AG08396 (cell line): ENCODE data around the gene PDK2.

Experiments
- DNase-seq: peaks from one replicate; pipeline ENCODE4 v3.0.0; 2012; ENCODE audit warnings: low spot score, mixed read lengths

Gene PDK2

GRCh38 chr17:50079334-50080095 is 15.6 kb upstream of the PDK2 start:
- peak; percentile 64 for DNase-seq

GRCh38 chr17:50080096-50080480 is 15.1 kb upstream of the PDK2 start:
- DNase-seq: no peak

- no peak for DNase-seq
These were observed 14.3 kb upstream of the PDK2 start for GRCh38 chr17:50080827-50081226.

GRCh38 chr17:50081757-50082156 is 13.4 kb upstream of the PDK2 start:
- no peak for DNase-seq

GRCh38 chr17:50087246-50087911 is 7.8 kb upstream of the PDK2 start:
- peak; percentile 90 for DNase-seq

GRCh38 chr17:50087912-50088405 is 7.2 kb upstream of the PDK2 start:
- no peak for DNase-seq

- DNase-seq: no peak
These were observed 6.0 kb upstream of the PDK2 start for GRCh38 chr17:50088952-50089825.

GRCh38 chr17:50090071-50090470 is 5.1 kb upstream of the PDK2 start:
- DNase-seq: no peak

- DNase-seq: no peak
These were observed 3.9 kb upstream of the PDK2 start for GRCh38 chr17:50090971-50091917.

GRCh38 chr17:50091918-50092285 is 3.2 kb upstream of the PDK2 start:
- DNase-seq: no peak

GRCh38 chr17:50093246-50093645 is 1.9 kb upstream of the PDK2 start:
- DNase-seq: no peak

- no peak for DNase-seq
These were observed 1.3 kb upstream of the PDK2 start for GRCh38 chr17:50093807-50094206.

GRCh38 chr17:50094243-50094752 is 853 bp upstream of the PDK2 start:
- peak; percentile 87 for DNase-seq

GRCh38 chr17:50095626-50096037 is 481 bp downstream of the PDK2 start:
- no peak for DNase-seq

- DNase-seq: no peak
These were observed 941 bp downstream of the PDK2 start for GRCh38 chr17:50096092-50096491.

- DNase-seq: no peak
These were observed 1.6 kb downstream of the PDK2 start for GRCh38 chr17:50096758-50097157.

GRCh38 chr17:50097455-50097854 is 2.3 kb downstream of the PDK2 start:
- no peak for DNase-seq

- DNase-seq: no peak
These were observed 2.8 kb downstream of the PDK2 start for GRCh38 chr17:50097926-50098325.

GRCh38 chr17:50098583-50098982 is 3.4 kb downstream of the PDK2 start:
- DNase-seq: no peak

GRCh38 chr17:50099003-50099402 is 3.9 kb downstream of the PDK2 start:
- no peak for DNase-seq

- no peak for DNase-seq
These were observed 5.3 kb downstream of the PDK2 start for GRCh38 chr17:50100480-50100883.
